ENCODE measurements around the gene S1PR4.
"Not testable (repeated sequence)": the region's sequence is repeated elsewhere in the genome, so short reads cannot be mapped to it uniquely, and the experiment has no call there.

The S1PR4 gene

DNA sequence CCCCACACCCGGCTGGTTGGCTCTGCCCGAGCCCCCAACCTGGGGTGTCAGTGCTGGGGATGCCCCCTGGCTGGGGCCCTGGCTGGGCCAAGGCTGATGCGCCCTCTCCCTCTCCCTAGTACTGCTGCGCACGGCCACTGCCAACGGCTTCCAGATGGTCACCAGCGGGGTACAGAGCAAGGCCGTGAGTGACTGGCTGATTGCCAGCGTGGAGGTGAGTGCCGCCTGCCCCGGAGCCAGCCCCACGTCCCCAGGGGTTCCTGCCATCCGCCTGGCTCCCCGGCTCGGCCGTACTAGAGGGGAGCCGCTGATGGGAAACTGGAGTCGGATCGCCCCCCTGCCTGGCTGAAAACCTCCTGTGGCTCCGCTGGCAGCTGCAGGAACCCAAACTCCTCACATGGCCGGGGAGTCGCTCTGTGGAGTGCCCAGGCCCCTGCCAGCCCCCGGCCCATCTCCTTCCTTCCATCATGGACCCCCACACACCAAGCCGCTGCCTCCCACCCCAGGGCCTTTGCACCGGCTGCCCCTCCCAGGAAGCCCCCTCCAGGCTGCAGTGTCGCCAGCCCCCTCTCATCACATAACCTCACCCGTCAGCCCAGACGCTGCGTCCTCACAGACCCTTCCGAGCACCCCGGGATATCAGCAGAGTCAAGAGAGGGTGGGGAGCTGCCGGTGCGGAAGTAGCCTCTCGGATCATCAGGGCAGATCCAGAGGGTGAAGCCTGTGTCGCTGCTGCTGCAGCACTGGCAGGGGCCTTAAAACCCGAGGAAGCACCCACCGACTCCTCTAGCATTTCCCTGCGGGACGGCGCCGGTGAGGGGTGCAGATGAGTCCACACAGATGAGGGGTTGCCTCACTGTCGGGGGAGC is 17.7 kb downstream of the S1PR4 start:
- ATAC-seq: no peak

DNA sequence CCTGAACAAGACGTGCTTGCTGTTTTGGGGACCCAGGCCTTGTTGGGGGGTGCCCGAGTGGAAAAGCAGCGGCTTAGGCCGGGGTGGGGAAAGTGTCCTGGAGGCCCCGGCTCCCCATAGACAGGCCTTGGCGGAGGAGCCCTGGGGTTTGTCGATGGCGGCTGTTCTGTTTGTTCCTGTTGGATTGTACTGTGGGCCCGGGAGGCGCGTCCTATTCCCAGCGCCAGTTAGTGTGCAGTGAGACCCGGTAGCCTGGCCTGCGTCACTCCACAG is 18.3 kb downstream of the S1PR4 start:
- ATAC-seq: no peak

DNA sequence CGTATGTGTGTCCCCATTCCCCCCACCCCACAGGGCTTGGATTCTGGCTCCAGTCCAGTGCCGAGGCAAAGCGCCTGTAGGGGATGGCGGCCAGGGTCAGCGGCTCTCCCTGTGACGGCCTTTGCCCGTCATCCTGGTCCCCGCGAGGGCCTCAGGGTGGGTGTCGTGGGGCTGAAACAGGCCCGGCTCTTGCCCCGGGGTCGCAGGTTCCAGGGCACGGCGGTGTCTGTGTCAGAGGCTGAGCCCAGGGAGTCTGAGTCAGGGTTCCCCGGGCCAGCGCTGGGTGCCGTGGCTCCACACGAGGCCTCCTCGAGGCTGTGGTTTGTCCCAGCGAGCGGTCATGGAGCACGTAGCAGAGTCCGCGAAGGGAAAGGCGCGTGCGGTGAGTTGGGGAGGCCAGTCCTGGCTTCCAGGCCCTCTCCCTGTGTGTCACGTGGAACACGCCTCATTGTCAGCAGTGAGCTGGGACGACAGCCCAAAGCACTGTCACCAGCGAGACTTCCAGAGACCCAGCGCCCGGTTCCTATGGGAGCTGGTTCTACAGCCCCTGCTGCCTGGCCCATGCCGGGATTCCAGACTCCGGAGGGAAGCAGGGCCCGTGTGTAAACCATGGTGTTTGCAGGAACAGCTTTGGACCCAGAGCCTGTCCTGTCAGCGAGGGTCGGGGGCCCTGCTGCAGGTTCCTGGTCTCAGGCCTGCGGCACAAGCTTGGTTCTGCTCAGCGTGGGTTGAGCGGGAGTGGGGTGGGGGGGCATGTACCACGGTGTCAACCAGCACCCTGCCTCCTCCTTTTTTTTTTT is 20.5 kb downstream of the S1PR4 start:
- no peak for ATAC-seq

DNA sequence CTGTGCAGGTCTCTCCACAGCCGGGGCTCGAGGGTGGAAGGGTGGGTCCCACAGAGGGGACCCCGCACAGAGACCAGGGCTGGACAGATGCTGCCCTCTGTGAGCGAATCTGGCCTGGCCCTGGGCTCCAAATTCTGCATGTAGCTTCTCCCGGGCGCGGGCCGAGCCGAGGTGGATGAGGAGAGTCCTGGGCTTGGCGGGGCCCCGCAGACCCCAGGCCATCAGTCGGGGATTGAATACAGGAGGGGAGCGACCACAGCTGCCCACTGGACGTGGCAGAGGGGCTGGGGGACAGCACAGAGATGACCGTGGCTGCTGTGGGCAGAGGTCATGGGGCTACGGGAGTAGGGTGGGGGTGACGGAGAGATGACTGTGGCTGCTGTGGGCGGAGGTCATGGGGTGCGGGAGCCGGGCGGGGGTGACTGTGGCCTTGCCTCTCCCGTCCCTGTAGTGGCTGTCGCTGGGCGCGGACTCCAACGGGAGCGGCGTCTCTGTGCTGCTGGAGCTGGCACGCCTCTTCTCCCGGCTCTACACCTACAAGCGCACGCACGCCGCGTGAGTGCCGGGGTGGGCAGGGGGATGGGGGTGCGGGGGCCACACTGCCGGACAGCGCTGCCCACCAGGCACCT is 22.6 kb downstream of the S1PR4 start:
- ATAC-seq: no peak

DNA sequence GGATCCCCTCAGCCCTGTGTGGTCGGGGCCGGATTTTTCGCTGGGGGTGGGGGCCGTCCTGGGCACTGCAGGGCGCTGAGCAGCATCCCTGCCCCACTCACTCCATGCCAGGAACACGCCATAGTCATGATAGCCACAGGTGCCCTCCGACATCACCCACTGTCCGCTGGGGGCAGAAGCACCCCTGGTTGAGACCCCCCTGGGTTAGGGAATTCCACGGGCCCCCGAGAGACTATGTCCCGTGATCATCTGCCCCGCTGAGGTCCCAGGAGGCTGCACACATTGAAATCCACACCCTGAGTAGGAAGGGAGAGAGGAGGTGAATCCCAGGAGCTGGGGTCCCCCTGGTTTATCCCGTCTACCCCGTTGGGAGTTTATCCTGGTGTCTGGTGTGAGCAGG is 23.3 kb downstream of the S1PR4 start:
- no peak for ATAC-seq

DNA sequence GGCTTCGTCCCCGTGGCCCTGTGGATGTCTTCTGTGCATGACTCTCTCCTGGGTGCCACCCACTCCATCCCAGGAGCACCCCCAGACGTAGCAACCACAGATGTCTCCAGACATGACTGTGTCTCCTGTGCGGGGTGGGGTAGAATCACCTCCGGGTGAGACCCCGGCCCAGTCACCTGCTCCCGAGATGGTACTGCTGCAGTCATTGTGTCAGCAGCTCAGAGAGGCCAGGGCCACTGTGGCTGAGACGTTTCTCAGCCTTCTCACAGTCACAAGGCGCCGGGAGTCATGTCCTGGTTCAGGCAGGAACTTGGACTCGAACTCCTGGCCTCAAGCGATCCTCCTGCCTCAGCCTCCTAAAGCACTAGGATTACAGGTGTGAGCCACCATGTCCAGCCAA is 23.8 kb downstream of the S1PR4 start:
- no peak for ATAC-seq

DNA sequence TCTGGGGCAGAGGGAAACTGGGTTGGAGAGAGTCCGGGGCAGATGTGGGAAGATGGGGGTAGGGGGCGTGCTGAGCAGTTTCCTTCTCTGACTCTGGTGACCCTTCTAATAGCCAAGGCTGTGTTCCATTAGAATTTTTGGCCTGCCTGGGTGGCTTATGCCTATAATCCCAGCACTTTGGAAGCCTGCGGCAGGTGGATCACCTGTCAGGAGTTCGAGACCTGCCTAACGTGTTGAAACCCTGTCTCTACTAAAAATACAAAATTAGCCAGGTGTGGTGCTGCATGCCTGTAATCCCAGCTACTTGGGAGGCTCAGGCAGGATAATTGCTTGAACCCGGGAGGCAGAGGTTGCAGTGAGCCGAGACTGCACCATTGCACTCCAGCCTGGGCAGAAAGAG is 24.3 kb downstream of the S1PR4 start:
- not testable (repeated sequence) for ATAC-seq

DNA sequence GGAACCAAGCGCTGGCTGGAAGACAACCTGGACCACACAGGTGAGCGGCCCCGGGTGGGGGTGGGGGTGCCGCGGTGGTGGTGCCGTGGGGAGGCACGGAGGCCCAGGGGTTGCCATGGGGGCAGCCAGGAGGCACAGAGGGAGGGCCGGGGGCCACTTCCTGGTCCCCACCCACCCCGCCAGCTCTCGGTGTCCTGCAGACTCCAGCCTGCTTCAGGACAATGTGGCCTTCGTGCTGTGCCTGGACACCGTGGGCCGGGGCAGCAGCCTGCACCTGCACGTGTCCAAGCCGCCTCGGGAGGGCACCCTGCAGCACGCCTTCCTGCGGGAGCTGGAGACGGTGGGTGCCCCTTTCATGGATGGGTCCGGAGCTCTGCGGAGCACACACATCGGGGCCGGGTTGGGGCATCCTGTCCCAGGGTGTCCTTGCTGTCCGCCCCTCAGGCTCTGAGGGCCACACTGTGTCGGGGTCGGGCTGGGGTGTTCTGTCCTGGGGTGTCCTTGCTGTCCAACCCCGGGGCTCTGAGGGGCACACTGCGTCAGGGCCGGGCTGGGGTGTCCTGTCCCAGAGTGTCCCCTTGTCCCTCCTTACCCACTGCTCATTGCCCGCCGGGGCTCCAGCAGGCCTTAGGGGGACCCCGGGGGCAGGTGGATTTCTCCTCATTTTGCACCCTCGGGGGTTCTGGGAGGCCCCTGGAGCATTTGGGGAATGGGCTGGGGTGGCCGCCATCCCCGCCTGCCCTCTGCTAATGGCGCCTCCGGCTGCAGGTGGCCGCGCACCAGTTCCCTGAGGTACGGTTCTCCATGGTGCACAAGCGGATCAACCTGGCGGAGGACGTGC is 25.5 kb downstream of the S1PR4 start:
- ATAC-seq: no peak

DNA sequence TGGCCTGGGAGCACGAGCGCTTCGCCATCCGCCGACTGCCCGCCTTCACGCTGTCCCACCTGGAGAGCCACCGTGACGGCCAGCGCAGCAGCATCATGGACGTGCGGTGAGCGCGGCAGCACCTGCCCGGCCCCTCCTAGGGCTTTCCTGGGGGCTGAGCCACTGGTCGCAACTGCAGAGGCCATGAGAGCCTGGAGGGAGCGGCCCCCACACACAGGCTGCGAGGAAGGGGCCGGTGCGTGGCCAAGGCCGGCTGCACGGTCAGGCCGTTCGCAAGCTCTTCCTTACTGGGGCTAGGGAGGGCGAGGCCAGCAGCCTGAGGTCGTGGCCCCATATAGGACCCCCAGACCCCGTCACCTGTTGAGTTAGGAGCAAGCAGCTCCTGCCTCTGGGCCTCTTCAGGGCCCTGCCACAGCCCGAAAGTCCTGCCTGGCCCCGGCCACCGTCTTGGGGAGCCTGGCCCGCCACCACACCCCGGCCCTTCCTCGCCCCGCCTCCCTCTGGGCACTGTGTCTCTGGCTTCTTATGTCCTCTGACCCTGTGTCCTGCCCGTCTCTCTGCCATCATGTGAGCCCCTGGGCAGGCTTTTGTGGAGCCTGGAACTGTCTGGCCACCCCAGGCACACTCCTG is 26.2 kb downstream of the S1PR4 start:
- ATAC-seq: no peak

DNA sequence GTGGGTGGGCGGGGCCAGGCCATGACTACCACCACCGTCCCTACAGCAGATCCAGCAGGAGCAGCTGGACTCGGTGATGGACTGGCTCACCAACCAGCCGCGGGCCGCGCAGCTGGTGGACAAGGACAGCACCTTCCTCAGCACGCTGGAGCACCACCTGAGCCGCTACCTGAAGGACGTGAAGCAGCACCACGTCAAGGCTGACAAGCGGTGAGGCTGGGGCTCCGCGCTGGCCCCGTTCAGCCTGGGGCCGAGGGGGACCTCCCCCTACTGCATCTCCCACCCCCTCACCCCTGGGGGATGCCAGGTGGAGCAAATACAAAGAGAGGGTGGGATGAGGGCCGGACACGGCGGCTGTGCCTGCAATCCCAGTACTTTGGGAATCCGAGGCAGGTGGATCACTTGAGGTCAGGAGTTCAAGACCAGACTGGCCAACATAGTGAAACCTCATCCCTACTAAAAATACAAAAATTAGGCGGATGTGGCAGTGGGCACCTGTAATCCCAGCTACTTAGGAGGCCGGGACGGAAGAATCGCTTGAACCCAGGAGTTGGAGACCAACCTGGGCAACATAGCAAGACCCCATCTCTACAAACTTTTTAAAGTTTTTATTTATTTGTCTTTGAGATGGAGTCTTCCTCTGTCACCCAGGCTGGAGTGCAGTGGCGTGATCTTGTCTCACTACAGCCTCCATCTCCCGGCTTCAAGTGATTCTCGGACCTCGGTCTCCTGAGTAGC is 27.8 kb downstream of the S1PR4 start:
- no peak for ATAC-seq

DNA sequence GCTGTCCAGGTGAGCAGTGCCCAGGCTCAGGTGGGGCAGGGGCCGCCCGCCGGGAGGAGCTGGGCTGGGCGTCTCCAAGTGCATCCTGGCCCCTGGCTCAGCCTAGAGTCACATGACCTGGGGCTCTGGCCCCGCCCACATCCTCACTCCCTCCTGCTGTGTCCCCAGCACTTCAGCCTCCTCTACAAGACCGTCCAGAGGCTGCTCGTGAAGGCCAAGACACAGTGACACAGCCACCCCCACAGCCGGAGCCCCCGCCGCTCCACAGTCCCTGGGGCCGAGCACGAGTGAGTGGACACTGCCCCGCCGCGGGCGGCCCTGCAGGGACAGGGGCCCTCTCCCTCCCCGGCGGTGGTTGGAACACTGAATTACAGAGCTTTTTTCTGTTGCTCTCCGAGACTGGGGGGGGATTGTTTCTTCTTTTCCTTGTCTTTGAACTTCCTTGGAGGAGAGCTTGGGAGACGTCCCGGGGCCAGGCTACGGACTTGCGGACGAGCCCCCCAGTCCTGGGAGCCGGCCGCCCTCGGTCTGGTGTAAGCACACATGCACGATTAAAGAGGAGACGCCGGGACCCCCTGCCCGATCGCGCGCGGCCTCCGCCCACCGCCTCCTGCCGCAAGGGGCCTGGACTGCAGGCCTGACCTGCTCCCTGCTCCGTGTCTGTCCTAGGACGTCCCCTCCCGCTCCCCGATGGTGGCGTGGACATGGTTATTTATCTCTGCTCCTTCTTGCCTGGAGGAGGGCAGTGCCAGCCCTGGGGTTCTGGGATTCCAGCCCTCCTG is 29.1 kb downstream of the S1PR4 start:
- no peak for ATAC-seq

DNA sequence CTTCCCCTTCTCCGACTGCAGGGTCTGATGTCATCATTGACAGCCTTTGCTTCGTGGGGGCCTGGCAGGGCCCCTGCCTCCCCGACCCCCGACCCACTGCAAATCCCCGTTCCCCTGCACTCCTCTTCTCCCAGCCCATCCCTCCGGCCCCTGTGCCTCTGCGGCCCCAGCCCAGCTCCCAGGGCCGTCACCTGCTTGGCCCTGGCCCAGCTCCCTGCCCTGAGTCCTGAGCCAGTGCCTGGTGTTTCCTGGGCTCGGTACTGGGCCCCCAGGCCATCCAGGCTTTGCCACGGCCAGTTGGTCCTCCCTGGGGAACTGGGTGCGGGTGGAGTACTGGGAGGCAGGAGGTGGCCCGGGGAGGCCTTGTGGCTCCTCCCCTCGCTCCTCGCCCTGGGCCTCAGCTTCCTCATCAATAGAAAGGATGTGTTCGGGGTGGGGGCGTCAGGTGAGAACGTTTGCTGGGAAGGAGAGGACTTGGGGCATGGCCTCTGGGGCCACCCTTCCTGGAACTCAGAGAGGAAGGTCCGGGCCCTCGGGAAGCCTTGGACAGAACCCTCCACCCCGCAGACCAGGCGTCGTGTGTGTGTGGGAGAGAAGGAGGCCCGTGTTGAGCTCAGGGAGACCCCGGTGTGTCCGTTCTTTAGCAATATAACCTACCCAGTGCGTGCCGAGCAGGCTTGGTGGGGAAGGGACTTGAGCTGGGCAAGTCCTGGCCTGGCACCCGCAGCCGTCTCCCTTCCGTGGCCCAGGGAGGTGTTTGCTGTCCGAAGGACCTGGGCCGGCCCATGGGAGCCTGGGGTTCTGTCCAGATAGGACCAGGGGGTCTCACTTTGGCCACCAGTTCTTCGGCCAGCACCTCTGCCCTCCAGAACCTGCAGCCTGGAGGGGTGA is 30.0 kb downstream of the S1PR4 start:
- ATAC-seq: no peak

DNA sequence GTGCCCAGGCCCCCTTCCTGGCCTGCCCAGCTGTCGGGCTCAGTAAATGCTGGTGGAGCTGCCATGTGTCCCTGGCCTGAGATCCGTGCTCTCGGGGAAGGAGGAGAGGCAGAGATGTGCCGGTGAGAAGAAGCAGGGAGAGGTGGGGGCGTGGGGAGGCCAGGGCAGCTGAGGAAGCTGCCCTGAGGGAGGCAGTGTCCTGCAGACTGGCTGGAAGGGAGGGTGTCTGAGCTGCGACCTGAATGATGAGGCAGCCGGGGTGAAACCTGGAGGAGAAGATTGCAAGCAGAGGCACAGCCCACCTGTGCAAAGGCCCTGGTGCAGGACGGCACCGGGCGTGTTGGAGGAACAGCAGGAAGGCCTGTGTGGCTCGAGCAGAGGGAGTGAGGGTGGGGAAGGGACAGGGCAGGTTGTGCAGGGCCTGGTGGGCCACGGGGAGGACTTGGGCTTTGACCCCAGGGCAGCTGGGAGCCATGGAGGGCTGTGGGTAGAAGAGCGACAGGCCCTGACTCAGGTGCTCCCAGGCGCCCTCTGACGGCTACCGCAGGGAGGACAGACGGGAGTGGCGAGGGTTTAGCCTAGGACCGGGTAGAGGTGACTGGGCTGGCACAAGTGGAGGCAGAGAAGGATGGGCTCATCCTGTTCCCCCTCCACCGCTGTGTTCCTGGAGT is 31.9 kb downstream of the S1PR4 start:
- peak; percentile 87 to 88 for ATAC-seq

DNA sequence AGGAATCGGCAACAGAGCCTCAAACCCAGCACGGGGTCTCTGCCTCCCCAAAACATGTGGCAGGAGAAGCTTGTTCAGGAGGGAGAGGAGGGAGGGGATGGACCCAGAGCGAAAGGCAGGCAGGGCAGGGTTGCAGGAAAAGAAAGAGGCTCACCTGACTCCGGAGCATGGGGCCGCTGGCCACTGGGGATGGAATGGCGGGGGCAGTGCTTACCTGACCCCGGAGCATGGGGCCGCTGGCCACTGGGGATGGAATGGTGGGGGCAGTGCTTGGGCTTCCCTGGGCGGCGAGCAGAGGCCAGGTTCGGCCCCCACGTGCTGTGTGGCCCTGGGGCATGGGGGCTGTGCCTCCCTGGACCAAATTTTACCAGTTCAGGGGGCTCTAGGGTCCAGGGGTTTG is 32.6 kb downstream of the S1PR4 start:
- no peak for ATAC-seq

DNA sequence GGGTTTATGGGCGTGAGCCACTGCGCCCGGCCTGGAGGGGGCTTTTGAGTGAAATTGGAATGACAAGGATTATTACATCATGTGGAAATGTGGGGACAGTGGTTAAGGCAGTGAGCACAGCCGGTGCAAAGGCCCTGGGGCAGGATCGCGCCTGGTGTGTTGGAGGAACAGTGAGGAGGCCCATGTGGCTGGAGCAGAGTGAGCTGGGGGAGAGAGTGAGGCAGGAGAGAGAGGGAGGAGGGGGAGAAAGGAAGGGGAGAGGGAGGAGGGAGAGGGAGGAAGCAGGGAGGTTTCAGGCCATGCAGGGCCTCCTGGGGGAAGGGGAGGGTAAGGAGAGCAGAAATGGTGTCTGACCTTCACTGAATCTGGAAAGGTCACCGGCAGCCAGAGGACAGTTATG is 34.6 kb downstream of the S1PR4 start:
- no peak for ATAC-seq

DNA sequence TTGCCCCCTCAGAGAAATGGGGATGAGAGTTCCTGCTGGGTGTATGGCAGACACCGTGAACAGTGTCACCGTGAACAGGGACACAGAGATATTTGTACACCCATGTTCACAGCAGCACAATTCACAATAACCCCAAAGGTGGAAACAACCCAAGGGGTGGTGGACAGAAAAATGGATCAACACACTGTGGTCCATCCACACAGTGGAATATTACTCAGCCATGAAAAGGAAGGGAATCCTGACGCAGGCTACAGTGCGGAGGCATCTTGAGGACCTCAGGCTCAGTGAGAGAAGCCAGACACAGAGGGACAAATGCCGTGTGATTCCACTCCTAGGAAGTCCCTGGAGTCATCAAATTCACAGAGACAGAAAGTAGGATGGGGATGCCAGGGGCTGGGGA is 38.3 kb downstream of the S1PR4 start:
- ATAC-seq: no peak

DNA sequence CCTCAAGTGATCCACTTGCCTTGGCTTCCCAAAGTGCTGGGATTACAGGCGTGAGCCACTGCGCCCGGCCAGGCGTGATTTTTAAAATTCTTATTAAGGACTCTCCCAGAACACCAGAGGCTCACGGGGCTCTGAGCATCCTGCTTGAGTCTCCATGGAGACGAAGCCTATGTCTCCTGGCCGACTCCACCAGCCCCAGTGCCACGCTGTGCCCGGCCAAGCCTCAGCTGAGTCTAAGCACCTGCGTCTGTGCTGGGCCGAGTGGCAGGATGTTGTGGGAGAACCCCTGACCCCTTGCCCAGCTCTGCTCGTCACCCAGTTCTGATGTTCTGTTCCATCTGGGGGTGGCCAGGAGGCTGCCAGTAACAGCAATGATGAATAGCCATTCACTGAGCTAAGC is 42.0 kb downstream of the S1PR4 start:
- no peak for ATAC-seq

DNA sequence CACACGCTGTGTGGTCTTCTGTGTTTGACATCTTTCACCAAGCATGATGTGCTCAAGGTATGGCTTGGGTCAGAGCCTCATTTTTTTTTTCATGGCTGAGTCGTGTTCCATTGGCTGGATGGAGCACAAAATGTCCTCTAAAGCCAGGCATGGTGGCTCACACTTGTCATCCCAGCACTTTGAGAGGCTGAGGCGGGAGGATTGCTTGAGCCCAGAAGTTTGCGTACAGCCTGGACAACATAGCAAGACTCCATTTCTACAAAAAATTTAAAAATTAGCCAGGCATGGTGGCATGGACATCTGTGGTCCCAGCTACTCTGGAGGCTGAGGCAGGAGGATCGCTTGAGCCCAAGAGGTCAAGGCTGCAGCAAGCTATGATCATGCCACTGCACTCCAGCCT is 43.0 kb downstream of the S1PR4 start:
- ATAC-seq: not testable (repeated sequence)

DNA sequence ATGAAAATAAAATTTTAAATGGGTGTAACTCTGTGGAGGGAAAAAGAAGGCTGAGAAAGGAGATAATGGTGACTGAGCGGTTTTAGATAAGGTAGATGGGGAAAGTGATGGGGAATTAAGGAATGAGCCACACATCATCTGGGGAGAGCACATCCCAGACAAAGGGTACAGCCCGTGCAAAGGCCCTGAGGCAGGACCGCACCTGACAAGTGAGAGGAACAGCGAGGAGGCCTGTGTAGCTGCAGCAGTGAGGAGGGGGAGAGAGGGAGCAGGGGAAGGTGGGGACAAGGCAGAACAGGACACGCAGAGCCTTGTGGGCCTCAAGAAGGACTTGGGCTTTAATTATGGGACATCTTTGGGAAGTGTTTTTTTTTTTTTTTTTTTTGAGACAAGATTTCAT is 44.1 kb downstream of the S1PR4 start:
- no peak for ATAC-seq

All from activated CD4-positive, CD25-positive, alpha-beta regulatory T cell treated with anti-CD3 and anti-CD28 coated beads, Interleukin-2, amount 50 U/mL, for 24 hours (primary cell).